Adrenal gland (tissue), 5 donors: Measurements from ENCODE around the gene TMEM207.

ENCODE experiments used
- CTCF ChIP-seq, 6 experiments: fragments of 450-650 bp in 4 of 6; fragments of 200-600 bp in 2 of 6; sonication (generic) in 1 of 6; IDR thresholded peaks; 1 replicate in 5 of 6; 2 replicates in 1 of 6; pipeline versions ENCODE4 v1.5.1 to v1.8.0; 2016 to 2021; ENCODE audit warnings: antibody characterized with exemption in 6 of 6, mild to moderate bottlenecking in 2 of 6, moderate library complexity in 1 of 6
- POLR2A ChIP-seq, 2 donors: fragments of 450-650 bp; IDR thresholded peaks; one replicate each; pipeline ENCODE4 v1.6.1; 2017; ENCODE audit warnings: antibody characterized with exemption in 2 of 2, mild to moderate bottlenecking in 2 of 2, moderate library complexity in 1 of 2
- donor health status: DM: no; HTN: no; CAD: no.

- TF ChIP-seq POLR2A (IDR thresholded peaks at IDR 0.05) (no peak), CTCF (IDR thresholded peaks at IDR 0.05) (no peak)
Observed at GRCh38 chr3:190430906-190431305, 18.8 kb downstream of the TMEM207 start.
